GM10266 (cell line): ENCODE measurements around the gene GOLT1B.

ENCODE experiments used
- DNase-seq: peaks from one replicate; pipeline ENCODE4 v3.0.0; 2012; ENCODE audit errors: extremely low spot score
- CTCF ChIP-seq: IDR thresholded peaks from 2 replicates; pipeline ENCODE4 v1.5.1; 2012; ENCODE audit warnings: mild to moderate bottlenecking, low read depth; ENCODE audit not compliant: control insufficient read depth, insufficient read depth; ENCODE audit errors: missing control alignments

Gene GOLT1B

DNA sequence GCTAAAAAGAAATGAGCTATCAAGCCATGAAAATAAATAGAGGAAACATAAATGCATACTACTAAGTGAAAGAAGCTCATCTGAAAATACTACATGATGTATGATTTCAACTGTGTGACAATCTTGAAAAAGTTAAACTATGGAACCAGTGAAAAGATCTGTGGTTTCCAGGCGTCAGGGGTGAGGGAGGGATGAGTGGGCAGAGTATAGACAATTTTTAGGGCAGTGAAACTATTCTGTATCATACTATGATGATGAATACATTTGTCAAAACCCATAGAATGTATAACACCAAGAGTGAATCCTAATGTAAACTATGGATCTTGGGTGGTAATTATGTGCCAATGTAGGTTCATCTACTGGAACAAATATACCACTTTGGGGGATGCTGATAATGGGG, 45.8 kb downstream of the GOLT1B start:
- no peak for TF ChIP-seq CTCF
- DNase-seq: no peak

- no peak for DNase-seq
- TF ChIP-seq CTCF: no peak
Measured at GRCh38 chr12:21551841-21552465, 50.4 kb downstream of the GOLT1B start.

DNA sequence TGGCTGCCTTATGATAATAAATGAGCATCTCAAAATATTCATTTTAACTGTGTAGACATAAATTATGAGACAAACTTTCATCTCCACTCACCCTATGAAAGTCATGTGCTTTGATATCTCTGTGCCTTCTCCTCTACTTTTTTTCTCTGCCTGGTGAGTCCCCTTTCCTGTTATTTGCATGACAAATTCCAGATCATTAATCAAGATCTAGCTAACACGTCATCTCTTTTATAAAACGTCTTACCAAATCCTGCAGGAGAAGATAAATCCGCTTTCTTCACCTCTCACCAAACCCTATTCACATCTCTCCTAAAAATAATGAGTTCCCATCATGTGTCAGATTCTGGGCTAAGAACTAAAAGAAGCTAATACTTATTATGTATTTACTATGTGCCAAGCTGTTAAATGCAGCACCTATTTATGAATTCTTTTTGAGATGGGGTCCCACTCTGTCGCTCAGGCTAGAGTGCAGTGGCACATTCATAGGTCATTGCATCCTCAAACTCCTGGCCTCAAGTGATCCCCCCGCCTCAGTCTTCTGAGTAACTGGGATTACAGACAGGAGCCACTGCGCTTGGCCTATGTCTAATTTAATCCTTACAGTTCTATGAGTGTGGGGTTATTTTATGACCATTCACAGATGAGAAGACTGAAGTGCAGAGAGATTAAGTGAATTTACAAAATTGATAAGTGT, 51.2 kb downstream of the GOLT1B start:
- DNase-seq: no peak
- TF ChIP-seq CTCF: no peak

DNA sequence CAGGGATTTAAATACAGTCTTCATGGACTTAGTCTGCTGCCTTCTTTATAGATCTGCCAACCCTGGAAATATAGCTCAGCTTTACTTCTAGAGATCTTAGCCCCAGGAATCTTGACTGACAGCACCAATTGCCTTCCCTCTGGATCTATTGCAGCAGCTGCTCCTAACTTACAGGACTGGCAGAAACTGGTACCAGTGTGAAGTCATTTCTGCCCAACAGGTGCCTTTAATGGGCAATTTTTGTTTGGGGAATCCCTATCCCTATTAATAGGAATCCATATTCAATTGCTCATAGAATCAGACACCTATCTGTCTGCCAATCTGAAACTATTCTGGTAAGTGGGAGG, 51.7 kb downstream of the GOLT1B start:
- no peak for DNase-seq
- no peak for TF ChIP-seq CTCF

- no peak for DNase-seq
- no peak for TF ChIP-seq CTCF
Measured at GRCh38 chr12:21558100-21558679, 56.6 kb downstream of the GOLT1B start.

GRCh38 chr12:21559855-21560569, 58.4 kb downstream of the GOLT1B start:
- TF ChIP-seq CTCF: no peak
- no peak for DNase-seq
